OCI-LY1 (cell line): ENCODE data around the gene AMPD2.

Experiments
- H2AFZ ChIP-seq: fragments of 200-600 bp; sonication (generic), shearing (Covaris generic); 2 replicates; pipeline ENCODE4 v1.6.0; 2014; ENCODE audit warnings: antibody characterized with exemption, mild to moderate bottlenecking, low read length
- H3F3A ChIP-seq: fragments of 200-600 bp; sonication (generic), shearing (Covaris generic); 2 replicates; pipeline ENCODE4 v1.6.0; 2014; ENCODE audit warnings: mild to moderate bottlenecking, antibody characterized with exemption, low read length, moderate library complexity; ENCODE audit not compliant: insufficient read depth
- H3K27ac ChIP-seq: fragments of 200-600 bp; sonication (generic); 2 replicates; pipeline ENCODE4 v1.5.1; 2014; ENCODE audit warnings: low read length, mixed run types, mild to moderate bottlenecking, low read depth; ENCODE audit not compliant: poor library complexity, severe bottlenecking
- H3K27me3 ChIP-seq: fragments of 200-600 bp; sonication (generic); 2 replicates; pipeline ENCODE4 v1.6.0; 2014; ENCODE audit warnings: antibody characterized with exemption, mild to moderate bottlenecking, low read length, moderate library complexity; ENCODE audit not compliant: insufficient read depth
- H3K36me3 ChIP-seq: fragments of 200-600 bp; sonication (generic); 2 replicates; pipeline ENCODE4 v1.6.1; 2014; ENCODE audit warnings: mild to moderate bottlenecking, antibody characterized with exemption, low read length, moderate library complexity, mixed read lengths; ENCODE audit not compliant: insufficient read depth
- H3K4me1 ChIP-seq: fragments of 200-600 bp; sonication (generic); 2 replicates; pipeline ENCODE4 v1.5.1; 2014; ENCODE audit warnings: mild to moderate bottlenecking, low read length, moderate library complexity; ENCODE audit not compliant: insufficient read depth, severe bottlenecking
- H3K4me2 ChIP-seq: fragments of 200-600 bp; sonication (generic), shearing (Covaris generic); 2 replicates; pipeline ENCODE4 v1.6.1; 2014; ENCODE audit warnings: low read length
- H3K4me3 ChIP-seq: fragments of 200-600 bp; sonication (generic); 2 replicates; pipeline ENCODE4 v1.5.1; 2014; ENCODE audit warnings: low read length, low read depth, mild to moderate bottlenecking, mixed read lengths; ENCODE audit not compliant: poor library complexity, severe bottlenecking
- H3K79me2 ChIP-seq: fragments of 200-600 bp; shearing (Covaris generic); 2 replicates; pipeline ENCODE4 v1.6.1; 2016; ENCODE audit warnings: mixed run types, low read length, mixed read lengths; ENCODE audit not compliant: insufficient read depth
- H3K9ac ChIP-seq: fragments of 200-600 bp; sonication (generic), shearing (Covaris generic); 2 replicates; pipeline ENCODE4 v1.6.1; 2014; ENCODE audit warnings: mild to moderate bottlenecking, low read length, mixed read lengths
- H3K9me2 ChIP-seq: fragments of 200-600 bp; sonication (generic), shearing (Covaris generic); 2 replicates; pipeline ENCODE4 v1.6.1; 2014; ENCODE audit warnings: low read depth, mild to moderate bottlenecking, low read length, mixed read lengths
- H3K9me3 ChIP-seq: fragments of 200-600 bp; shearing (Covaris generic); 2 replicates; pipeline ENCODE4 v1.6.1; 2014; ENCODE audit warnings: low read length, mixed read lengths
- H4K20me1 ChIP-seq: fragments of 200-600 bp; sonication (generic), shearing (Covaris generic); 2 replicates; pipeline ENCODE4 v1.6.0; 2016; ENCODE audit warnings: mild to moderate bottlenecking, low read length; ENCODE audit not compliant: insufficient read depth
- CTCF ChIP-seq: fragments of 200-600 bp; sonication (generic), shearing (Covaris generic); IDR thresholded peaks from 2 replicates; pipeline ENCODE4 v1.5.1; 2017; ENCODE audit warnings: mild to moderate bottlenecking, antibody characterized with exemption, low read length, moderate library complexity, mixed read lengths
- EZH2 ChIP-seq: fragments of 200-600 bp; sonication (generic), shearing (Covaris generic); IDR thresholded peaks from 2 replicates; pipeline ENCODE4 v1.8.0; 2017; ENCODE audit warnings: borderline replicate concordance, mixed run types, mild to moderate bottlenecking, antibody characterized with exemption, low read length, moderate library complexity, mixed read lengths

AMPD2 gene

DNA sequence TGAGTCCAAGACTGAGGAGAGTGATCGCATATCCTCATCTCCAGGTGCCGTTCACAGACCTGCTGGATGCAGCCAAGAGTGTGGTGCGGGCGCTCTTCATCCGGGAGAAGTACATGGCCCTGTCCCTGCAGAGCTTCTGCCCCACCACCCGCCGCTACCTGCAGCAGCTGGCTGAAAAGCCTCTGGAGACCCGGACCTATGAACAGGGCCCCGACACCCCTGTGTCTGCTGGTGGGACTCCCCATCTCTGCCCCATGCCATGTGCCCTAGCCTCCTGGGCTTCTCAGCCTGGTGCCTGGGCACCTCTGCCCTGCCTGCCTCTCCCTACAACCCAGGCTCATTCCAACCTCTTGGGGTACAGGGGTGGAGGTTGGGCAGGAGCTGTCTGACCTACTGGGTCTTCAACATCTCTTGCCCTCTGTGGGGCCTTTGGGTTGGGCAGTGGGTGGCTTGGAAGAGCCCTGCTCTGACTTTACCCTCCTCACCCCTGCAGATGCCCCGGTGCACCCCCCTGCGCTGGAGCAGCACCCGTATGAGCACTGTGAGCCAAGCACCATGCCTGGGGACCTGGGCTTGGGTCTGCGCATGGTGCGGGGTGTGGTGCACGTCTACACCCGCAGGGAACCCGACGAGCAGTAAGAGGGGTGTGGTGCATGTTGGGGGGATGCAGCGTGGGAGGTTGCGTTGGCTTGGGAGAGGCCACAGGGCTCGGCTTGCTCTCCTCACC is 7.2 kb downstream of the AMPD2 start:
- Histone ChIP-seq H3F3A (no peaks in the 10 kb centered on the region), H3K9ac (no peak overlapping the region), H3K36me3 (peaks cover 45% of the 10 kb centered on the region), H3K4me1 (peaks cover 36% of the 10 kb centered on the region), H3K4me2 (no peak overlapping the region), H3K79me2 (no peaks in the 10 kb centered on the region), H3K27me3 (no peaks in the 10 kb centered on the region), H4K20me1 (no peaks in the 10 kb centered on the region), H3K27ac (no peak overlapping the region), H2AFZ (no peak overlapping the region), H3K9me3 (no peaks in the 10 kb centered on the region), H3K9me2 (no peaks in the 10 kb centered on the region), H3K4me3 (no peak overlapping the region)
- TF ChIP-seq CTCF (no peak), EZH2 (no peak)

DNA sequence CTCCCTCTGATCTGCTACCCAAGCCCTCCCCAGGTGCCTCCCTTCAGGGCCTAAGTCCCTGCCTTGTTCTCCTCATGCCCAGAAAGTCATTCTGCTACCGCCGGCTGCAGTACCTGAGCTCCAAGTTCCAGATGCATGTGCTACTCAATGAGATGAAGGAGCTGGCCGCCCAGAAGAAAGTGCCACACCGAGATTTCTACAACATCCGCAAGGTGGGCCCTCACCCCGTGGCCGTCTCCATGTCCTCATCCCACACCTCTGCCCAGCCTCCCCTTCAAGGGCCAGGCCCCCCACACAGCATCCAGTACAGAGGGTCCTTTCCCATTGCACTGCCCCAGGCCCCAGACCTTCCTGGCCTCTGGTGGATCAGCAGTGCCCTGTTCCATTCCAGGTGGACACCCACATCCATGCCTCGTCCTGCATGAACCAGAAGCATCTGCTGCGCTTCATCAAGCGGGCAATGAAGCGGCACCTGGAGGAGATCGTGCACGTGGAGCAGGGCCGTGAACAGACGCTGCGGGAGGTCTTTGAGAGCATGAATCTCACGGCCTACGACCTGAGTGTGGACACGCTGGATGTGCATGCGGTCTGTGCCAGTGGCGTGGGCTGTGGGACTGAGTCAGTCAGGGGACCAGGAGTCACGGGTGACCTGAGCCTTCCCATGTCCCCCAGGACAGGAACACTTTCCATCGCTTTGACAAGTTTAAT is 8.2 kb downstream of the AMPD2 start:
- Histone ChIP-seq H3K79me2 (no peaks in the 10 kb centered on the region), H4K20me1 (no peaks in the 10 kb centered on the region), H3K9me3 (no peaks in the 10 kb centered on the region), H3K4me3 (no peak overlapping the region), H3K36me3 (peaks cover 52% of the 10 kb centered on the region), H3F3A (no peaks in the 10 kb centered on the region), H3K4me1 (peaks cover 26% of the 10 kb centered on the region), H3K27ac (no peak overlapping the region), H2AFZ (no peak overlapping the region), H3K9me2 (no peaks in the 10 kb centered on the region), H3K9ac (no peak overlapping the region), H3K27me3 (no peaks in the 10 kb centered on the region), H3K4me2 (no peak overlapping the region)
- TF ChIP-seq EZH2 (no peak), CTCF (no peak)

- H3K9ac ChIP-seq = no peak overlapping the region
- no peaks in the 10 kb centered on the region for H3F3A ChIP-seq
- H2AFZ ChIP-seq = no peak overlapping the region
- H4K20me1 ChIP-seq = no peaks in the 10 kb centered on the region
- no peaks in the 10 kb centered on the region for H3K9me2 ChIP-seq
- H3K9me3 ChIP-seq = no peaks in the 10 kb centered on the region
- no peak overlapping the region for H3K27ac ChIP-seq
- H3K4me3 ChIP-seq = no peak overlapping the region
- no peak overlapping the region for H3K4me2 ChIP-seq
- H3K27me3 ChIP-seq = no peaks in the 10 kb centered on the region
- peaks cover 52% of the 10 kb centered on the region for H3K36me3 ChIP-seq
- TF ChIP-seq EZH2 = no peak
- TF ChIP-seq CTCF = no peak
- H3K4me1 ChIP-seq = peaks cover 17% of the 10 kb centered on the region
- no peaks in the 10 kb centered on the region for H3K79me2 ChIP-seq
These were observed 9.1 kb downstream of the AMPD2 start for GRCh38 chr1:109628540-109629321.
